H1 (cell line): Measurements from ENCODE around the gene KCNAB2. TPM values are rescaled to one million over a fixed set of nuclear protein-coding genes. Genes with fewer than 3 reads are reported as not detected.

ENCODE experiments used
- BCL11A ChIP-seq, 2 experiments: IDR thresholded peaks; one replicate each; pipeline ENCODE4 v1.6.1; 2011; ENCODE audit warnings: low read depth in 2 of 2, low read length in 2 of 2, mild to moderate bottlenecking in 2 of 2
- CHD1 ChIP-seq: IDR thresholded peaks from 2 replicates; pipeline ENCODE4 v1.6.1; 2012; ENCODE audit warnings: low read depth, low read length, improper control_type of control experiment
- CTBP2 ChIP-seq: IDR thresholded peaks from 2 replicates; pipeline ENCODE4 v1.7.0; 2011; ENCODE audit warnings: borderline replicate concordance, mild to moderate bottlenecking, moderate library complexity, mixed read lengths, low read length; ENCODE audit not compliant: insufficient read depth, insufficient read length
- FOSL1 ChIP-seq: IDR thresholded peaks from 2 replicates; pipeline ENCODE4 v1.6.1; 2011; ENCODE audit warnings: mild to moderate bottlenecking, low read depth, low read length, moderate library complexity; ENCODE audit not compliant: insufficient read depth
- JUN ChIP-seq: IDR thresholded peaks from 2 replicates; pipeline ENCODE4 v1.6.1; 2011; ENCODE audit warnings: low read depth, mild to moderate bottlenecking, improper control_type of control experiment, low read length
- MAFK ChIP-seq: IDR thresholded peaks from 2 replicates; pipeline ENCODE4 v1.6.1; 2012; ENCODE audit warnings: low read depth, mild to moderate bottlenecking, improper control_type of control experiment, low read length
- NRF1 ChIP-seq: IDR thresholded peaks from 2 replicates; pipeline ENCODE4 v1.6.1; 2011; ENCODE audit warnings: mild to moderate bottlenecking, low read depth, low read length, improper control_type of control experiment
- SIX5 ChIP-seq: IDR thresholded peaks from 2 replicates; pipeline ENCODE4 v1.6.1; 2011; ENCODE audit warnings: mild to moderate bottlenecking, low read depth, low read length
- polyA plus RNA-seq, 7 experiments: library from polyadenylated mRNA; depleted of rRNA in 3 of 7; stranded (reverse) in 5 of 7; unstranded in 2 of 7; fragments of >200 nt in 5 of 7; fragments of 200-250 nt in 2 of 7; gene quantifications; 1 replicate in 5 of 7; 2 replicates in 1 of 7; 4 replicates in 1 of 7; pipeline versions ENCODE4 v1.2.1 to v1.2.3, GENCODE V29; 2011 to 2013; ENCODE audit warnings: missing spikeins in 2 of 7, mixed read lengths in 2 of 7
- total RNA-seq: library from RNA; stranded (reverse); fragmentation: NEBNext Ultra II Directional; extraction: Animal tissue kit (Norgen Biotek cat#: 25700); gene quantifications from 2 replicates; pipeline ENCODE4 v1.2.1, GENCODE V29; 2021
- TF ChIP-seq, protein P1 (sequence below): fragments of 300-600 bp; sonication (generic); IDR thresholded peaks from 2 replicates; pipeline ENCODE4 v1.7.1; 2012; ENCODE audit warnings: low read length, moderate library complexity, mild to moderate bottlenecking, inconsistent platforms; ENCODE audit not compliant: insufficient replicate concordance
- TF ChIP-seq, protein P2 (sequence below): IDR thresholded peaks from 2 replicates; pipeline ENCODE4 v1.6.1; 2012; ENCODE audit warnings: low read length, inconsistent platforms

The KCNAB2 gene
- total and polyA plus RNA-seq, 2 of the 8 experiments (the other 6 are each of a cell fraction or from before 2014, with no cell fraction given) = 4.5 to 7.0 TPM

- TF ChIP-seq, protein P1, sequence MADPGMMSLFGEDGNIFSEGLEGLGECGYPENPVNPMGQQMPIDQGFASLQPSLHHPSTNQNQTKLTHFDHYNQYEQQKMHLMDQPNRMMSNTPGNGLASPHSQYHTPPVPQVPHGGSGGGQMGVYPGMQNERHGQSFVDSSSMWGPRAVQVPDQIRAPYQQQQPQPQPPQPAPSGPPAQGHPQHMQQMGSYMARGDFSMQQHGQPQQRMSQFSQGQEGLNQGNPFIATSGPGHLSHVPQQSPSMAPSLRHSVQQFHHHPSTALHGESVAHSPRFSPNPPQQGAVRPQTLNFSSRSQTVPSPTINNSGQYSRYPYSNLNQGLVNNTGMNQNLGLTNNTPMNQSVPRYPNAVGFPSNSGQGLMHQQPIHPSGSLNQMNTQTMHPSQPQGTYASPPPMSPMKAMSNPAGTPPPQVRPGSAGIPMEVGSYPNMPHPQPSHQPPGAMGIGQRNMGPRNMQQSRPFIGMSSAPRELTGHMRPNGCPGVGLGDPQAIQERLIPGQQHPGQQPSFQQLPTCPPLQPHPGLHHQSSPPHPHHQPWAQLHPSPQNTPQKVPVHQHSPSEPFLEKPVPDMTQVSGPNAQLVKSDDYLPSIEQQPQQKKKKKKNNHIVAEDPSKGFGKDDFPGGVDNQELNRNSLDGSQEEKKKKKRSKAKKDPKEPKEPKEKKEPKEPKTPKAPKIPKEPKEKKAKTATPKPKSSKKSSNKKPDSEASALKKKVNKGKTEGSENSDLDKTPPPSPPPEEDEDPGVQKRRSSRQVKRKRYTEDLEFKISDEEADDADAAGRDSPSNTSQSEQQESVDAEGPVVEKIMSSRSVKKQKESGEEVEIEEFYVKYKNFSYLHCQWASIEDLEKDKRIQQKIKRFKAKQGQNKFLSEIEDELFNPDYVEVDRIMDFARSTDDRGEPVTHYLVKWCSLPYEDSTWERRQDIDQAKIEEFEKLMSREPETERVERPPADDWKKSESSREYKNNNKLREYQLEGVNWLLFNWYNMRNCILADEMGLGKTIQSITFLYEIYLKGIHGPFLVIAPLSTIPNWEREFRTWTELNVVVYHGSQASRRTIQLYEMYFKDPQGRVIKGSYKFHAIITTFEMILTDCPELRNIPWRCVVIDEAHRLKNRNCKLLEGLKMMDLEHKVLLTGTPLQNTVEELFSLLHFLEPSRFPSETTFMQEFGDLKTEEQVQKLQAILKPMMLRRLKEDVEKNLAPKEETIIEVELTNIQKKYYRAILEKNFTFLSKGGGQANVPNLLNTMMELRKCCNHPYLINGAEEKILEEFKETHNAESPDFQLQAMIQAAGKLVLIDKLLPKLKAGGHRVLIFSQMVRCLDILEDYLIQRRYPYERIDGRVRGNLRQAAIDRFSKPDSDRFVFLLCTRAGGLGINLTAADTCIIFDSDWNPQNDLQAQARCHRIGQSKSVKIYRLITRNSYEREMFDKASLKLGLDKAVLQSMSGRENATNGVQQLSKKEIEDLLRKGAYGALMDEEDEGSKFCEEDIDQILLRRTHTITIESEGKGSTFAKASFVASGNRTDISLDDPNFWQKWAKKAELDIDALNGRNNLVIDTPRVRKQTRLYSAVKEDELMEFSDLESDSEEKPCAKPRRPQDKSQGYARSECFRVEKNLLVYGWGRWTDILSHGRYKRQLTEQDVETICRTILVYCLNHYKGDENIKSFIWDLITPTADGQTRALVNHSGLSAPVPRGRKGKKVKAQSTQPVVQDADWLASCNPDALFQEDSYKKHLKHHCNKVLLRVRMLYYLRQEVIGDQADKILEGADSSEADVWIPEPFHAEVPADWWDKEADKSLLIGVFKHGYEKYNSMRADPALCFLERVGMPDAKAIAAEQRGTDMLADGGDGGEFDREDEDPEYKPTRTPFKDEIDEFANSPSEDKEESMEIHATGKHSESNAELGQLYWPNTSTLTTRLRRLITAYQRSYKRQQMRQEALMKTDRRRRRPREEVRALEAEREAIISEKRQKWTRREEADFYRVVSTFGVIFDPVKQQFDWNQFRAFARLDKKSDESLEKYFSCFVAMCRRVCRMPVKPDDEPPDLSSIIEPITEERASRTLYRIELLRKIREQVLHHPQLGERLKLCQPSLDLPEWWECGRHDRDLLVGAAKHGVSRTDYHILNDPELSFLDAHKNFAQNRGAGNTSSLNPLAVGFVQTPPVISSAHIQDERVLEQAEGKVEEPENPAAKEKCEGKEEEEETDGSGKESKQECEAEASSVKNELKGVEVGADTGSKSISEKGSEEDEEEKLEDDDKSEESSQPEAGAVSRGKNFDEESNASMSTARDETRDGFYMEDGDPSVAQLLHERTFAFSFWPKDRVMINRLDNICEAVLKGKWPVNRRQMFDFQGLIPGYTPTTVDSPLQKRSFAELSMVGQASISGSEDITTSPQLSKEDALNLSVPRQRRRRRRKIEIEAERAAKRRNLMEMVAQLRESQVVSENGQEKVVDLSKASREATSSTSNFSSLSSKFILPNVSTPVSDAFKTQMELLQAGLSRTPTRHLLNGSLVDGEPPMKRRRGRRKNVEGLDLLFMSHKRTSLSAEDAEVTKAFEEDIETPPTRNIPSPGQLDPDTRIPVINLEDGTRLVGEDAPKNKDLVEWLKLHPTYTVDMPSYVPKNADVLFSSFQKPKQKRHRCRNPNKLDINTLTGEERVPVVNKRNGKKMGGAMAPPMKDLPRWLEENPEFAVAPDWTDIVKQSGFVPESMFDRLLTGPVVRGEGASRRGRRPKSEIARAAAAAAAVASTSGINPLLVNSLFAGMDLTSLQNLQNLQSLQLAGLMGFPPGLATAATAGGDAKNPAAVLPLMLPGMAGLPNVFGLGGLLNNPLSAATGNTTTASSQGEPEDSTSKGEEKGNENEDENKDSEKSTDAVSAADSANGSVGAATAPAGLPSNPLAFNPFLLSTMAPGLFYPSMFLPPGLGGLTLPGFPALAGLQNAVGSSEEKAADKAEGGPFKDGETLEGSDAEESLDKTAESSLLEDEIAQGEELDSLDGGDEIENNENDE = no peak
- TF ChIP-seq BCL11A (IDR thresholded peaks at IDR 0.05; ENCODE audit: low read depth in 2 of 2, low read length in 2 of 2) (no peak), JUN (no peak), SIX5 (no peak), FOSL1 (no peak), CHD1 (no peak), MAFK (no peak), CTBP2 (no peak), NRF1 (no peak)
- TF ChIP-seq, protein P2, sequence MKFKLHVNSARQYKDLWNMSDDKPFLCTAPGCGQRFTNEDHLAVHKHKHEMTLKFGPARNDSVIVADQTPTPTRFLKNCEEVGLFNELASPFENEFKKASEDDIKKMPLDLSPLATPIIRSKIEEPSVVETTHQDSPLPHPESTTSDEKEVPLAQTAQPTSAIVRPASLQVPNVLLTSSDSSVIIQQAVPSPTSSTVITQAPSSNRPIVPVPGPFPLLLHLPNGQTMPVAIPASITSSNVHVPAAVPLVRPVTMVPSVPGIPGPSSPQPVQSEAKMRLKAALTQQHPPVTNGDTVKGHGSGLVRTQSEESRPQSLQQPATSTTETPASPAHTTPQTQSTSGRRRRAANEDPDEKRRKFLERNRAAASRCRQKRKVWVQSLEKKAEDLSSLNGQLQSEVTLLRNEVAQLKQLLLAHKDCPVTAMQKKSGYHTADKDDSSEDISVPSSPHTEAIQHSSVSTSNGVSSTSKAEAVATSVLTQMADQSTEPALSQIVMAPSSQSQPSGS = no peak
These were observed 78.7 kb downstream of the KCNAB2 start (continued) for GRCh38 chr1:6124341-6124740.
